Mesothelial cell of epicardium (in vitro differentiated cells): ENCODE results near the gene UBE2F. TPM values are rescaled to one million over a fixed set of nuclear protein-coding genes. Genes with fewer than 3 reads are reported as not detected.

ENCODE experiments used
- DNase-seq, 2 experiments: peaks; one replicate each; pipeline ENCODE4 v3.0.0; 2021; ENCODE audit warnings: low spot score in 2 of 2; ENCODE audit not compliant: unreplicated experiment in 2 of 2
- H3K27ac Mint-ChIP-seq: 2 replicates; pipeline ENCODE4 v1.8.0; 2021; ENCODE audit warnings: mixed read lengths
- H3K27me3 Mint-ChIP-seq: 2 replicates; pipeline ENCODE4 v1.8.0; 2021; ENCODE audit warnings: low read depth, mixed read lengths
- H3K36me3 Mint-ChIP-seq: 2 replicates; pipeline ENCODE4 v1.8.0; 2021; ENCODE audit warnings: mixed read lengths
- H3K4me1 Mint-ChIP-seq: 2 replicates; pipeline ENCODE4 v1.8.0; 2021; ENCODE audit warnings: mixed read lengths
- H3K4me3 Mint-ChIP-seq: 2 replicates; pipeline ENCODE4 v1.8.0; 2021; ENCODE audit warnings: mild to moderate bottlenecking, moderate library complexity, mixed read lengths
- H3K9me3 Mint-ChIP-seq: 2 replicates; pipeline ENCODE4 v1.8.0; 2021; ENCODE audit warnings: mixed read lengths
- total RNA-seq: library from RNA; stranded (reverse); gene quantifications from 3 replicates; pipeline ENCODE4 v1.2.1, GENCODE V29; 2021
- TF ChIP-seq, protein P1 (sequence below): fragments of 200-600 bp; sonication (generic); IDR thresholded peaks from one replicate; pipeline ENCODE4 v1.5.0; 2021; ENCODE audit warnings: antibody characterized with exemption; ENCODE audit not compliant: unreplicated experiment

UBE2F gene
- total RNA-seq, 1 donor from 2014 or later: 33.4 TPM

DNA sequence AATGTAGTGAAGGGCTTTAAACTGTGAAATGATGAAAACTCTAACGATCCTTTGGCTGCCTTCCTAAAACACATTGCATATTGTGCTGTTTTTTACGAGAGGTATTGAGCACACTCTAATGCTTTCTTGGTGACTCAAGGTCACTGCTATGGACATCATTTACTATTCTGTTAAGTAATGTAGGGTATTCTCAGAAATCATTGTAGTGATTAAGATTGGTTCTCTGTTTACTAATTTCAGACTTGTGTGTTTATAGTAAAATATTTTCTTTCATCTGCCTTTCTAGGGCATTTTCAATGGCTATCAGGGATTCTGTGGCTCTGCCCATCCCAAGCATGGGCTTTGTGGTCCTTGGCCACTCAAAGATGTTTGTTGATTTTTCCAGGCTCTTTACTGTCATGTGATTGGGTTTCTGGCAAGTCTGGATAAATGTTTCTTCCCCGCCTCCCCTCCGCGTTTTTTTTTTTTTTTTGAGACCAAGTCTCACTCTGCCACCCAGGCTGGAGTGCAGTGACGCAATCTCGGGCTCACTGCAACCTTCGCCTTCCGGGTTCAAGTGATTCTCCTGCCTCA lies 29.3 kb downstream of the UBE2F start:
- H3K4me1 Mint-ChIP-seq: no peaks in the 10 kb centered on the region
- peaks cover 11% of the 10 kb centered on the region for H3K9me3 Mint-ChIP-seq
- TF ChIP-seq, protein P1, sequence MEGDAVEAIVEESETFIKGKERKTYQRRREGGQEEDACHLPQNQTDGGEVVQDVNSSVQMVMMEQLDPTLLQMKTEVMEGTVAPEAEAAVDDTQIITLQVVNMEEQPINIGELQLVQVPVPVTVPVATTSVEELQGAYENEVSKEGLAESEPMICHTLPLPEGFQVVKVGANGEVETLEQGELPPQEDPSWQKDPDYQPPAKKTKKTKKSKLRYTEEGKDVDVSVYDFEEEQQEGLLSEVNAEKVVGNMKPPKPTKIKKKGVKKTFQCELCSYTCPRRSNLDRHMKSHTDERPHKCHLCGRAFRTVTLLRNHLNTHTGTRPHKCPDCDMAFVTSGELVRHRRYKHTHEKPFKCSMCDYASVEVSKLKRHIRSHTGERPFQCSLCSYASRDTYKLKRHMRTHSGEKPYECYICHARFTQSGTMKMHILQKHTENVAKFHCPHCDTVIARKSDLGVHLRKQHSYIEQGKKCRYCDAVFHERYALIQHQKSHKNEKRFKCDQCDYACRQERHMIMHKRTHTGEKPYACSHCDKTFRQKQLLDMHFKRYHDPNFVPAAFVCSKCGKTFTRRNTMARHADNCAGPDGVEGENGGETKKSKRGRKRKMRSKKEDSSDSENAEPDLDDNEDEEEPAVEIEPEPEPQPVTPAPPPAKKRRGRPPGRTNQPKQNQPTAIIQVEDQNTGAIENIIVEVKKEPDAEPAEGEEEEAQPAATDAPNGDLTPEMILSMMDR: no peak
- DNase-seq: no peak
- no peaks in the 10 kb centered on the region for H3K27me3 Mint-ChIP-seq
- no peak overlapping the region for H3K4me3 Mint-ChIP-seq
- no peak overlapping the region for H3K27ac Mint-ChIP-seq
- peaks cover 39% of the 10 kb centered on the region for H3K36me3 Mint-ChIP-seq

- Mint-ChIP-seq H3K27me3 (no peaks in the 10 kb centered on the region), H3K4me3 (no peak overlapping the region), H3K4me1 (no peaks in the 10 kb centered on the region), H3K36me3 (peaks cover 34% of the 10 kb centered on the region), H3K27ac (no peak overlapping the region), H3K9me3 (peaks cover 11% of the 10 kb centered on the region)
- TF ChIP-seq, protein P1: no peak
- DNase-seq: no peak
These were observed 30.7 kb downstream of the UBE2F start for GRCh38 chr2:237997521-237997920.

DNA sequence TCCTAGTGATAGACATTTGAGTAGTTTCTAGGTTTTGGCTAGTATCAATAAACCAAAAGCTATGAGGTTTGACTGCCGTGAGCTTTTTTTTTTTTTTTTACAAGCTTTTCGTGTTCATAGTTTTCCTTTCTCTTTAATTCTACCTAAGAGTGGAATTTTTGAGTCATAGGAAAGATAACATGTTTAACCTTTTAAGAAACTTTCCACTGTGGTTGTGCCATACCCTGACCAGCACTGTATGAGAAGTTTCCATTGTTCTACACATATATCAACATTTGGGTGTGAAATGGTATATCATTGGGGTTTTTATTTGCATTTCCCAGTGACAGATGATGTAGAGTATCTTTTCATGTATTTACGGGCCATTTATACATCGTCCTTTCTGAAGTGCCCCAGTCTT lies 31.7 kb downstream of the UBE2F start:
- Mint-ChIP-seq H3K4me1 (no peaks in the 10 kb centered on the region), H3K4me3 (no peak overlapping the region)

DNA sequence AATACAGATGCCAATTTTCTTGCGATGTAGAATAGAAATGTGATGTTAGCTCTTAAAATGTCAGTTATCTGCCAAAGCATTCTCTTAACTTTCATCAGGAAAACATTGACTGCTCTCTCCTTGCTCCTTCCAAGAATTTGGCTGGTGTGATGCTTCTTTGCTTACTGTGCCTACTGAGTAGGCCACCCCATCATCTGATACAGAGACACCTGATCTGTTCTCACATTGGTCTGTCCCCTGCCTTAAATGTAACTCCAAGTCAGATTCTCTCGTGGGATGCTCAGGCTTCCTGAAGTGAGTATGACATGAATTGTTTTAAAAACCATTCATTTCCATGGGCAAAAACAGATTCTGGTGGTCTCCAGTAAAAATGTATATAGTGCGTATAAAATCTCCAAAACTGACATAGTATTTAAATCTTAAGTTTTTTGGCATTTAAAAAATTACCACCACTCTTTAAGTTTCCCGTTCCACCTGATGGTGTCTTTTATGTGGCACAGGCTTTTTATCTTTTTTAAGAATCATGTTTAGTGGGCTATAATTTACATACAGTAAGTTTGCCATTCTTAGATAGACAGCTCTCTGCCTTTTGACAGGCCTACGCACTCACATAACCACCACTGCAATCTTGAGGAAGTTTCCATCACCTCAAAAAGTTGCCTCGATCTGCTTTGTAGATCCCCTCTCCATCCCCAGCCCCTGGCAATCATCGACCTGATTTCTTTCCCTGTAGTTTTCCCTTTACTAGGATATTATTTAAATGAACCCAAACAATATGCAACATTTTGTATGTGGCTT lies 36.6 kb downstream of the UBE2F start:
- Mint-ChIP-seq H3K9me3 (peaks cover 11% of the 10 kb centered on the region), H3K27ac (no peak overlapping the region), H3K4me1 (no peaks in the 10 kb centered on the region), H3K27me3 (no peaks in the 10 kb centered on the region), H3K36me3 (peaks cover 39% of the 10 kb centered on the region), H3K4me3 (no peak overlapping the region)
- no peak for DNase-seq
- TF ChIP-seq, protein P1: no peak

More for the DNA sequence above, 31.7 kb downstream of the UBE2F start:
- Mint-ChIP-seq H3K27me3 (no peaks in the 10 kb centered on the region), H3K36me3 (peaks cover 33% of the 10 kb centered on the region), H3K9me3 (peaks cover 11% of the 10 kb centered on the region), H3K27ac (no peak overlapping the region)
- TF ChIP-seq, protein P1: no peak
- DNase-seq: no peak

DNA sequence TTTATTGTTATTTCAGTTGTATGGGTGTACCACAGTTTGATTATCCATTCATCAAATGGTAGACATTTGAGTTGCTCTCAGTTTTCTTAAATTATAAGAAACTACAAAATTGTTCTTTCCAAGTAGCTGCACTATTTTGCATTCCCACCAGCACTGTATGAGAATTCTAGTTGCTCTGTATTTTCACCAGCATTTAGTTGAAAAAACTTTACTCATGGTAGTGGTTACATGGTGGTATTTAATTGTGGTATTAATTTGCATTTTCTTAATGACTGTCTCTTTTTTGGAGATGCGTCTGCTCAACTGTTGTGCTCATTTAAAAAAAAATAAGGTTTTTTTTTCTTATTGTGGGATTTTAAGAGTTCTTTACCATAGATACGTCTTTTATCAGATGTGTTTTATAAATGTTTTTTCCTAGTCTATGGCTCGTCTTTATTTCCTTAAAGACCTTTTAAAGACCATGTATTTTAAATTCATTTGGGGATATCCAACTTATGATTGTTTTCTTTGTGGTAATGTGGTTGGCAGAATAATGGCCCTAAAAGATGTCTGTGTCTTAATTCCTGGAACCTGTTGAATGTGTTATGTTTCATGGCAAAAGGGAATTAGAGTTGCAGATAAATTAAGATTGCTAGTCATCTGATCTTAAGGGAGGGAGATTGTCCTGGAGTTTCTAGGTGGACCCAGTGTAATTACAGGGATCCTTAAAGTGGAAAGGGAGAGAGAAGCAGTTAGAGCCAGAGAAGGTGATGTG lies 37.4 kb downstream of the UBE2F start:
- Mint-ChIP-seq H3K27me3 (no peaks in the 10 kb centered on the region), H3K4me3 (no peak overlapping the region), H3K4me1 (no peaks in the 10 kb centered on the region), H3K9me3 (peaks cover 7% of the 10 kb centered on the region), H3K27ac (no peak overlapping the region), H3K36me3 (peaks cover 31% of the 10 kb centered on the region)
- TF ChIP-seq, protein P1: no peak
- DNase-seq: no peak
